Esophagus muscularis mucosa (tissue), 4 donors: Measurements from ENCODE around the gene IPPK. TPM values are rescaled to one million over a fixed set of nuclear protein-coding genes. Genes with fewer than 3 reads are reported as not detected.
A peak's percentile ranks its signal among the peaks of the same experiment; 100 is the strongest.

Experiments used
- DNase-seq: peaks from one replicate; pipeline ENCODE4 v3.0.0-alpha.2; 2017; ENCODE audit errors: extremely low spot score
- H3K27ac ChIP-seq, 4 donors: fragments of 200-600 bp; sonication (generic); replicated peaks in 1 of 4; 1 replicate in 3 of 4; 2 replicates in 1 of 4; pipeline ENCODE4 v1.5.1; 2016 to 2019; ENCODE audit warnings: mild to moderate bottlenecking in 1 of 4
- H3K27me3 ChIP-seq, 4 donors: fragments of 200-600 bp; sonication (generic); one replicate each; pipeline versions ENCODE4 v1.5.1 to v1.6.0; 2016 to 2019
- H3K36me3 ChIP-seq, 4 donors: fragments of 200-600 bp; sonication (generic); one replicate each; pipeline ENCODE4 v1.5.1; 2016 to 2019
- H3K4me1 ChIP-seq, 4 donors: fragments of 200-600 bp; sonication (generic); one replicate each; pipeline ENCODE4 v1.5.1; 2016 to 2019
- H3K4me3 ChIP-seq, 4 donors: fragments of 200-600 bp; sonication (generic); 1 replicate in 2 of 4; 2 replicates in 2 of 4; pipeline ENCODE4 v1.5.1; 2016 to 2019; ENCODE audit warnings: mild to moderate bottlenecking in 4 of 4, moderate library complexity in 1 of 4
- H3K9me3 ChIP-seq, 4 donors: fragments of 200-600 bp; sonication (generic); 1 replicate in 3 of 4; 2 replicates in 1 of 4; pipeline ENCODE4 v1.5.1; 2016 to 2019
- EP300 ChIP-seq: sonication (generic); formaldehyde crosslinking; IDR thresholded peaks from one replicate; pipeline ENCODE4 v1.6.1; 2017; ENCODE audit warnings: antibody characterized with exemption
- POLR2A ChIP-seq: fragments of 450-650 bp; IDR thresholded peaks from one replicate; pipeline ENCODE4 v1.6.1; 2017; ENCODE audit warnings: antibody characterized with exemption, moderate library complexity, mild to moderate bottlenecking, low read depth
- POLR2AphosphoS5 ChIP-seq, 2 donors: sonication (generic); formaldehyde crosslinking; IDR thresholded peaks; one replicate each; pipeline ENCODE4 v1.6.1; 2017; ENCODE audit warnings: antibody characterized with exemption in 2 of 2
- WGBS: methylation state at CpG from one replicate; pipeline ENCODE4 v1.1.5; 2018; 5-methylcytosine and 5-hydroxymethylcytosine counted together
- intact Hi-C: fragments of 100-400 bp; cut with DNase I; formaldehyde crosslinking; loops from one replicate; pipeline ENCODE4 v1.15.1; 2023
- total RNA-seq, 4 donors: library from RNA; depleted of rRNA; stranded (reverse); fragments of >200 nt; gene quantifications; one replicate each; pipeline versions ENCODE4 v1.1.0 to v1.2.1, GENCODE V29; 2016
- TF ChIP-seq, protein P1 (sequence below), 3 experiments: fragments of 200-600 bp in 2 of 3; fragments of 450-650 bp in 1 of 3; sonication (generic) in 2 of 3; IDR thresholded peaks; one replicate each; pipeline ENCODE4 v1.5.1; 2017 to 2019; ENCODE audit warnings: antibody characterized with exemption in 3 of 3, mild to moderate bottlenecking in 2 of 3, moderate library complexity in 1 of 3

IPPK gene
- total RNA-seq, 4 donors from 2014 or later: 5.0 to 8.4 (median 6.1) TPM

GRCh38 chr9:92717201-92718085 is 47.5 kb upstream of the IPPK start:
- 88% methylated on average over 14 of the region's 21 CpGs for WGBS
- TF ChIP-seq EP300: no peak
- no peak for TF ChIP-seq POLR2AphosphoS5 (IDR thresholded peaks at IDR 0.05)
- TF ChIP-seq POLR2A: no peak
- TF ChIP-seq, protein P1, sequence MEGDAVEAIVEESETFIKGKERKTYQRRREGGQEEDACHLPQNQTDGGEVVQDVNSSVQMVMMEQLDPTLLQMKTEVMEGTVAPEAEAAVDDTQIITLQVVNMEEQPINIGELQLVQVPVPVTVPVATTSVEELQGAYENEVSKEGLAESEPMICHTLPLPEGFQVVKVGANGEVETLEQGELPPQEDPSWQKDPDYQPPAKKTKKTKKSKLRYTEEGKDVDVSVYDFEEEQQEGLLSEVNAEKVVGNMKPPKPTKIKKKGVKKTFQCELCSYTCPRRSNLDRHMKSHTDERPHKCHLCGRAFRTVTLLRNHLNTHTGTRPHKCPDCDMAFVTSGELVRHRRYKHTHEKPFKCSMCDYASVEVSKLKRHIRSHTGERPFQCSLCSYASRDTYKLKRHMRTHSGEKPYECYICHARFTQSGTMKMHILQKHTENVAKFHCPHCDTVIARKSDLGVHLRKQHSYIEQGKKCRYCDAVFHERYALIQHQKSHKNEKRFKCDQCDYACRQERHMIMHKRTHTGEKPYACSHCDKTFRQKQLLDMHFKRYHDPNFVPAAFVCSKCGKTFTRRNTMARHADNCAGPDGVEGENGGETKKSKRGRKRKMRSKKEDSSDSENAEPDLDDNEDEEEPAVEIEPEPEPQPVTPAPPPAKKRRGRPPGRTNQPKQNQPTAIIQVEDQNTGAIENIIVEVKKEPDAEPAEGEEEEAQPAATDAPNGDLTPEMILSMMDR (IDR thresholded peaks at IDR 0.05): no peak
- intact Hi-C loops: no loop called here
- H3K4me3 ChIP-seq: no peak overlapping the region
- H3K27ac ChIP-seq: no peak overlapping the region
- H3K9me3 ChIP-seq: no peaks in the 10 kb centered on the region
- H3K4me1 ChIP-seq: peaks cover 6 to 16% (median 10%) of the 10 kb centered on the region in 4 donors
- H3K27me3 ChIP-seq: no peaks in the 10 kb centered on the region
- H3K36me3 ChIP-seq: peaks cover 78 to 100% (median 90%) of the 10 kb centered on the region in 4 donors
- DNase-seq: no peak

DNA sequence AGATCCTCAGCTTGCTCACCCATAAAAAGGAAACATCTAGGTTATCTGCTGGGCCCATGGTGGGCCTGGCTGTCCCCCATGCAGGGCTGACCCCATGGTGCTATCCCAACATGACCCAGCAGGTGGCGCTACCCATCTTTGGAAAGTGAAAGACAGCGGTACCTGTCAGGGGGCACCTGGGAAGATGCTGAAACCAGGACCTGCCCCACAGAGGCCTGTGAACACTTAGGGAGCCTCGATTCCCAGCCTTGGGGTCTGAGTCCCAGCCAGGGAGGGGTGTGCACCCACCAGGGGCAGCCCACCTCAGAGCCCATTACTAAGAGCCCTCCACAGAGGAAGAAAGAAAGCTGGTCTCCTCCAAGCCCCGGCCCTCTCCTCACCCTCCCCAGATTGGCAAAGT is 46.6 kb upstream of the IPPK start:
- peak; percentile 92 for DNase-seq
- Histone ChIP-seq H3K36me3 (peaks cover 76 to 99% (median 88%) of the 10 kb centered on the region in 4 donors), H3K4me3 (no peak overlapping the region), H3K9me3 (no peaks in the 10 kb centered on the region), H3K27ac (no peak overlapping the region), H3K27me3 (no peaks in the 10 kb centered on the region), H3K4me1 (peaks cover 6 to 21% (median 10%) of the 10 kb centered on the region in 4 donors)
- intact Hi-C loops: loop anchor here (1.0 kb wide), 1 partner anchor 75 kb away; no protein-coding TSS in a partner anchor
- TF ChIP-seq POLR2A (no peak), EP300 (no peak), POLR2AphosphoS5 (IDR thresholded peaks at IDR 0.05) (no peak)
- TF ChIP-seq, protein P1 (IDR thresholded peaks at IDR 0.05): peak; percentile 84 to 95 (median 94)
- WGBS: 0% methylated on average over 1 of the region's 4 CpGs

DNA sequence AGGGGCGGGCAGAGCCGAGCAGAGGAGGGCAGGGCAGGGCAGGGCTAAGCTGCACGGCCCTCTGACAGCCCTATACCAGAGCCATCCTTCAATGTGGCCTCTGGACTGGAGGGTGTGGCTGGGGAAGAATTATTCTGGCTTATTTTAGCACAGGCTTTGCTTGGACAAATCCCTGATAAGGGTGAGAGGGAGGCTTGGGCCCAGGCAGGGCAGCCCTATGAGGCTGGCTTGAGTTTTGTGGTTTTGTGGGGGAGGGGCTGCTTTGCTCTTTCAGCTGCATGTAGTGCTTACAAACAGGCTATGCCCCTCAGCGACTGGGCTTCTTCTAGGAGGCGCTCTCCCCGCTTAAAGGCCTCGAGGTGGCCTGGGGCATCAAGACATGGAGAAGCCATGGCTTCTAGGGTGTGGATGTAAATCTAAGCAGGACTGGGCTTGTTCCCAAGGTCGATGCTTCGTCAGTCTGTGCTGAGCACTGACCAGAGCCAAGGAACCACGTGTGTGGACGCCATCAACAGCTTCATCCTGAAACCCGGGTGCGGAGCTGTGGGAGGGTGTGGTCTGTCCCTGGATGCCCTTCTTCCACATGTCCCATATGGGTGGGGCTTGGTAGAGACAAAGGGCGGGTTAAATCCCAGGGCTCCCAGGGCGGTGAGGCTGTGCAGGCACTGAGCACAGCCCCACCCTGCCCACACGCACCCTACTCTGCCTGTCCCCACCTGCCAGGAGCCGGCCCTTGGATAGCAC is 45.7 kb upstream of the IPPK start:
- Histone ChIP-seq H3K27me3 (no peaks in the 10 kb centered on the region), H3K4me1 (peaks cover 6 to 21% (median 10%) of the 10 kb centered on the region in 4 donors), H3K27ac (no peak overlapping the region), H3K9me3 (no peaks in the 10 kb centered on the region), H3K36me3 (peaks cover 79 to 97% (median 85%) of the 10 kb centered on the region in 4 donors), H3K4me3 (no peak overlapping the region)
- intact Hi-C loops: loop anchor here (1.0 kb wide), 1 partner anchor 76 kb away; no protein-coding TSS in a partner anchor
- DNase-seq: no peak
- 75% methylated on average over 14 of the region's 17 CpGs for WGBS
- TF ChIP-seq EP300 (no peak), POLR2AphosphoS5 (IDR thresholded peaks at IDR 0.05) (no peak), POLR2A (no peak)
- TF ChIP-seq, protein P1 (IDR thresholded peaks at IDR 0.05): no peak

DNA sequence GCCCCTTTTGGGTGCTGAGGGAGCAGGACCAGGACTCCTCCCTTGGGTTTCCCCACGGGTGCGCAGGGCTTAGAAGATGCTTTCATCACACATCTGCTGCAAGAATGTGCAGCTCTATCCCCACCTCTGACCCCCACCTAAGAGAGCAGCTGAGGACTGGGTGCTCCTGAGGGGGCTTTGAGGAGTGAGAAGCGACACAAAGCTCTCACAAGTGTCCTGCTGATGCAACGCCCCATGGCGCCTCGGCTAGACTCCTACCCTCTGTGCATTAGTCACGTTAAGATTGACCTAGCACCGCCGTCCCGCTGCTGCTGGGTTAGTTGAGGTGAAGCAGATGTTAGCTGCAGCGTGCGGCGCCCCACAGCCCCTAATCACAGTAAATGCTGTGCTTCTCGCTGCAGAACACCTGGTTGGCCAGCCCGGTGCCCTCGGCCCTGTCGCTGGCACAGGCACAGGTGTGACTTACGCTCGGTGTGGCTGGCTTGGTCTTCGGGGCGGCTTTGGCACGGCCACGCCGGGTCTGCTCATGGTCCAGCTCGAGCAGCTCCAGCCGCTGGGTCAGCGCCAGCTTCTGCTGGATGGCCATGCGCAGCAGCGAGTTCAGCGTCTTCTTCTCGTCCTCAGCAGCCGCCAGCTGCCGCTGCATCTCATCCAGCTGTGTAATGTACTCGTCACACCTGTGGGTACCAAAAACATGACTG is 45.0 kb upstream of the IPPK start:
- no peak overlapping the region for H3K27ac ChIP-seq

More for the DNA sequence above, 45.0 kb upstream of the IPPK start:
- intact Hi-C loops: no loop called here
- TF ChIP-seq POLR2A (no peak), POLR2AphosphoS5 (IDR thresholded peaks at IDR 0.05) (no peak), EP300 (no peak)
- TF ChIP-seq, protein P1 (IDR thresholded peaks at IDR 0.05): no peak
- DNase-seq: no peak
- H3K4me3 ChIP-seq: no peak overlapping the region
- WGBS: 91% methylated on average over 19 of the region's 34 CpGs
- no peaks in the 10 kb centered on the region for H3K27me3 ChIP-seq
- peaks cover 76 to 97% (median 85%) of the 10 kb centered on the region in 4 donors for H3K36me3 ChIP-seq
- H3K9me3 ChIP-seq: no peaks in the 10 kb centered on the region
- H3K4me1 ChIP-seq: peaks cover 6 to 21% (median 10%) of the 10 kb centered on the region in 4 donors
